Measurements from ENCODE around the gene PTPRE. TPM values are rescaled to one million over a fixed set of nuclear protein-coding genes. Genes with fewer than 3 reads are reported as not detected.
A peak's percentile ranks its signal among the peaks of the same experiment; 100 is the strongest.

The PTPRE gene
- total RNA-seq, 1 experiment from 2014 or later: 12.3 TPM

- H3K4me1 ChIP-seq (ENCODE audit: control insufficient read depth in 1 of 2, insufficient read depth in 2 of 2, low read length in 2 of 2): peaks cover 25 to 46% of the 10 kb centered on the region in 2 experiments
- H3K9me3 ChIP-seq (ENCODE audit: control insufficient read depth in 1 of 2, insufficient read depth in 1 of 2, low read depth in 1 of 2, low read length in 2 of 2): no peaks in the 10 kb centered on the region
- no peak overlapping the region for H2AFZ ChIP-seq (ENCODE audit: low read depth, low read length, poor library complexity, severe bottlenecking)
- no peaks in the 10 kb centered on the region for H3K79me2 ChIP-seq (ENCODE audit: insufficient read depth, low read length)
- ChIA-PET RAD21 (ENCODE audit: low non-redundant PET in 1 of 2, low total read pairs in 2 of 2, uncharacterized antibody in 2 of 2, unreplicated experiment in 2 of 2) (no interaction called here), POLR2A (no interaction called here), CTCF (no interaction called here)
- no TSS peak for BruUV-seq (replicated peaks)
- H3K4me2 ChIP-seq (ENCODE audit: low read length): peak overlapping the region; percentile 30
- H3K4me3 ChIP-seq (replicated peaks in 1 of 2; ENCODE audit: low read depth in 1 of 2, low read length in 2 of 2): no peak overlapping the region
- intact Hi-C loops (cut with micrococcal nuclease): no loop called here
- H3K27me3 ChIP-seq (ENCODE audit: insufficient read depth, low read length): no peaks in the 10 kb centered on the region
- TF ChIP-seq POLR2AphosphoS5 (IDR thresholded peaks at IDR 0.05; ENCODE audit: low read depth, low read length): no peak
- no peak for TF ChIP-seq CBX3 (IDR thresholded peaks at IDR 0.05; ENCODE audit: low read depth)
- no peak for TF ChIP-seq TCF7L2 (IDR thresholded peaks at IDR 0.05; ENCODE audit: borderline replicate concordance, extremely low read depth, insufficient read depth, insufficient read length)
- no peak for TF ChIP-seq ZBTB33 (IDR thresholded peaks at IDR 0.05; ENCODE audit: extremely low read depth, insufficient replicate concordance, low read length)
- TF ChIP-seq EZH2phosphoT487 (IDR thresholded peaks at IDR 0.05; ENCODE audit: borderline replicate concordance): no peak
- no peak for TF ChIP-seq JUND (IDR thresholded peaks at IDR 0.05)
- no peak for TF ChIP-seq SP1 (IDR thresholded peaks at IDR 0.05; ENCODE audit: low read depth)
- TF ChIP-seq RAD21 (IDR thresholded peaks at IDR 0.05; ENCODE audit: low read depth): no peak
- no peak for TF ChIP-seq ELF1 (IDR thresholded peaks at IDR 0.05; ENCODE audit: borderline replicate concordance, low read depth)
- TF ChIP-seq SRF (IDR thresholded peaks at IDR 0.05; ENCODE audit: low read depth): no peak
- TF ChIP-seq ZNF274 (IDR thresholded peaks at IDR 0.05; ENCODE audit: low read depth, low read length): no peak
- no peak for TF ChIP-seq MAX (IDR thresholded peaks at IDR 0.05)
- TF ChIP-seq ATF3 (IDR thresholded peaks at IDR 0.05): no peak
- TF ChIP-seq POLR2A (IDR thresholded peaks at IDR 0.05; ENCODE audit: borderline replicate concordance, extremely low read depth, insufficient read depth, insufficient read length): no peak
- H3K27ac ChIP-seq (ENCODE audit: low read depth, low read length): no peak overlapping the region
- no peaks in the 10 kb centered on the region for H4K20me1 ChIP-seq (ENCODE audit: insufficient read depth)
- ATAC-seq (no peak), DNase-seq (ENCODE audit: low read depth, low spot score) (no peak)
- H3K36me3 ChIP-seq (ENCODE audit: control insufficient read depth in 1 of 2, insufficient read depth in 2 of 2, low read length in 2 of 2): no peaks in the 10 kb centered on the region
- H3K9me2 ChIP-seq (ENCODE audit: insufficient read depth): no peaks in the 10 kb centered on the region
- H3K9ac ChIP-seq (ENCODE audit: low read length): no peak overlapping the region
Observed at GRCh38 chr10:127910464-127910770, 3.5 kb downstream of the PTPRE start.

All from HCT116 (cell line).